ENCODE data around the gene FETUB. TPM values are rescaled to one million over a fixed set of nuclear protein-coding genes. Genes with fewer than 3 reads are reported as not detected.

The FETUB gene
- total RNA-seq, 2 experiments from 2014 or later: not detected

GRCh38 chr3:186624598-186624997, 15.6 kb upstream of the FETUB start:
- H3K4me1 ChIP-seq (ENCODE audit: insufficient read depth, low read length): no peaks in the 10 kb centered on the region
- ChIA-PET CTCF (interaction anchor here (2.8 kb wide), 1 partner anchor 10 kb away, joined by 10 read pairs; no protein-coding TSS in a partner anchor), POLR2A (no interaction called here)
- Mint-ChIP-seq H3K36me3 (ENCODE audit: low read depth) (no peaks in the 10 kb centered on the region), H3K27me3 (peaks cover 25% of the 10 kb centered on the region), H3K4me3 (no peak overlapping the region), H3K9me3 (no peaks in the 10 kb centered on the region), H3K4me1 (ENCODE audit: low read depth) (no peaks in the 10 kb centered on the region), H3K27ac (no peak overlapping the region)
- no peak for ATAC-seq (ENCODE audit: poor library complexity)
- no peak overlapping the region for H3K27ac ChIP-seq (ENCODE audit: low read depth in 1 of 2, low read length in 2 of 2)
- no peak for TF ChIP-seq CTCF (IDR thresholded peaks at IDR 0.05)
- intact Hi-C loops (cut with DNase I, micrococcal nuclease): no loop called here
- peaks cover 0 to 5% of the 10 kb centered on the region in 2 experiments for H3K9me3 ChIP-seq (ENCODE audit: control insufficient read depth in 1 of 2, insufficient read depth in 1 of 2, low read length in 2 of 2)
- H3K27me3 ChIP-seq (ENCODE audit: control insufficient read depth in 1 of 2, insufficient read depth in 2 of 2, low read length in 2 of 2): peaks cover 0 to 4% of the 10 kb centered on the region in 2 experiments
- H3K36me3 ChIP-seq (ENCODE audit: insufficient read depth, low read length): no peaks in the 10 kb centered on the region
- DNase-seq: no peak
- H3K4me3 ChIP-seq (ENCODE audit: low read length): no peak overlapping the region

DNA sequence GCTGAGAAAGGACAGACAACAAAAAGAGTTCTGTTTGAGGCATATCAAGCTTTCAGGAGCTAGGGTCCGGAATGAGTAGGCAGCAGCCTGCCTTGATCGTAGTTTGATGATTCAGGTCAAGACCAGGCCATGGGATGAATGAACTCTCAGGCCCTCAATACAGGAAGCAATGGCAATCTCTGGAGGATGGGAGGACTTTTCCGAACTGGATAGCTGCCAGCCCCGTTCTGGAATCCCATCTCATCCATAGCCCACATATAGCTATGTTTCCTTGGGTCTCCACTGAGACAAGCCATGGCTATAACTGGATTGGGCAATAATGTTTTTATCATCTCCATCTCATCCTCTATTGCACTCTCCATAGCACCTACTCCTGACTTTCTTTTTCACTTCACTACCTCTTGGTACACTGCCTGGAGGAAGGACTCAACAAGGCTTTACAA, 14.6 kb upstream of the FETUB start:
- POLR2A ChIA-PET: no interaction called here
- no peak overlapping the region for H3K4me3 ChIP-seq (ENCODE audit: low read length)
- no peaks in the 10 kb centered on the region for H3K36me3 ChIP-seq (ENCODE audit: insufficient read depth, low read length)
- H3K4me3 Mint-ChIP-seq: no peak overlapping the region
- no peak for ATAC-seq (ENCODE audit: poor library complexity)
- no peak for TF ChIP-seq CTCF (IDR thresholded peaks at IDR 0.05)
- CTCF ChIA-PET: interaction anchor here (1.4 to 2.8 kb wide), 2 partner anchors 8 to 11 kb away, joined by 6 to 10 read pairs; no protein-coding TSS in a partner anchor
- no peak overlapping the region for H3K27ac Mint-ChIP-seq
- H3K9me3 ChIP-seq (ENCODE audit: control insufficient read depth in 1 of 2, insufficient read depth in 1 of 2, low read length in 2 of 2): peaks cover 0 to 2% of the 10 kb centered on the region in 2 experiments
- H3K4me1 ChIP-seq (ENCODE audit: insufficient read depth, low read length): no peaks in the 10 kb centered on the region
- intact Hi-C loops (cut with DNase I, micrococcal nuclease): no loop called here
- H3K36me3 Mint-ChIP-seq (ENCODE audit: low read depth): no peaks in the 10 kb centered on the region
- peaks cover 0 to 4% of the 10 kb centered on the region in 2 experiments for H3K27me3 ChIP-seq (ENCODE audit: control insufficient read depth in 1 of 2, insufficient read depth in 2 of 2, low read length in 2 of 2)
- no peaks in the 10 kb centered on the region for H3K9me3 Mint-ChIP-seq
- H3K4me1 Mint-ChIP-seq (ENCODE audit: low read depth): no peaks in the 10 kb centered on the region
- no peak for DNase-seq
- H3K27me3 Mint-ChIP-seq: peaks cover 25% of the 10 kb centered on the region
- H3K27ac ChIP-seq (ENCODE audit: low read depth in 1 of 2, low read length in 2 of 2): no peak overlapping the region

DNA sequence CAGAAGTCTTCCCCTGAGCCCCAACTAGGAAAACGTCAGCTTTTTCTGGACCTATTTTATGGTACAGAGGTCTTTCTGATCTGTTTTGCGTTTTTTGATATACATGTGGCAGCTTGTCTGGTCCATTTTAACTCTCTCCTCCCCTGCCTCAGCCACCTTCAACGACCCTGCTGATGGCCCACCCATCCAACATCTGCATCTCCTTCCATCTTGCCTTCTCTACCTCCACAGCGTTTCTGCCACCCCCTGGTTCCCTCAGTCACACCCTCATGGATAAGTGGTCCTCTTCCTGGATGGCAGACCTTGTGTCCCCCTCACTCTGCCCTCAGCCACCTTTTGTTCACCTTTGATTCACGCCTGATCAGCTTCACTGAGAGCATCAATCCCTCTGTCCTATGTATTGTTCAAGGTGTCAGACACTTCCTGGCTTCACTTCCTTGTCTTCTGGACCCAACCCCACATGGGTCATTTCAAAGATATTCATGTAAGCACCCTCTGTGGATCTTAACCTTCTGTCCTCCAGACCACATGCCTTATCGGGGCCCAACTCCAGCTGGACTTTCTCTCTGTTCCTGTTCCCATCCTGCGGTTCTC, 13.8 kb upstream of the FETUB start:
- H3K36me3 ChIP-seq (ENCODE audit: insufficient read depth, low read length): no peaks in the 10 kb centered on the region
- no peaks in the 10 kb centered on the region for H3K4me1 Mint-ChIP-seq (ENCODE audit: low read depth)
- H3K36me3 Mint-ChIP-seq (ENCODE audit: low read depth): no peaks in the 10 kb centered on the region
- no peak for ATAC-seq (ENCODE audit: poor library complexity)
- H3K27ac ChIP-seq (ENCODE audit: low read depth in 1 of 2, low read length in 2 of 2): no peak overlapping the region
- intact Hi-C loops (cut with DNase I, micrococcal nuclease): no loop called here
- H3K4me1 ChIP-seq (ENCODE audit: insufficient read depth, low read length): no peaks in the 10 kb centered on the region
- DNase-seq: no peak
- H3K4me3 ChIP-seq (ENCODE audit: low read length): no peak overlapping the region
- H3K27me3 Mint-ChIP-seq: peaks cover 25% of the 10 kb centered on the region
- no peak overlapping the region for H3K4me3 Mint-ChIP-seq
- CTCF ChIA-PET: interaction anchor here (1.4 kb wide), 1 partner anchor 9 kb away, joined by 6 read pairs; no protein-coding TSS in a partner anchor
- peaks cover 0 to 4% of the 10 kb centered on the region in 2 experiments for H3K27me3 ChIP-seq (ENCODE audit: control insufficient read depth in 1 of 2, insufficient read depth in 2 of 2, low read length in 2 of 2)
- POLR2A ChIA-PET: no interaction called here
- H3K9me3 ChIP-seq (ENCODE audit: control insufficient read depth in 1 of 2, insufficient read depth in 1 of 2, low read length in 2 of 2): no peaks in the 10 kb centered on the region
- H3K9me3 Mint-ChIP-seq: no peaks in the 10 kb centered on the region
- no peak overlapping the region for H3K27ac Mint-ChIP-seq
- TF ChIP-seq CTCF (IDR thresholded peaks at IDR 0.05): no peak

Data from CD4-positive, alpha-beta T cell (primary cell).